ENCODE measurements around the gene TMEM131. TPM values are rescaled to one million over a fixed set of nuclear protein-coding genes. Genes with fewer than 3 reads are reported as not detected.
"Not testable (repeated sequence)": the region's sequence is repeated elsewhere in the genome, so short reads cannot be mapped to it uniquely, and the experiment has no call there.

The TMEM131 gene
- total RNA-seq, 1 donor from 2014 or later, result 31.4 TPM

DNA sequence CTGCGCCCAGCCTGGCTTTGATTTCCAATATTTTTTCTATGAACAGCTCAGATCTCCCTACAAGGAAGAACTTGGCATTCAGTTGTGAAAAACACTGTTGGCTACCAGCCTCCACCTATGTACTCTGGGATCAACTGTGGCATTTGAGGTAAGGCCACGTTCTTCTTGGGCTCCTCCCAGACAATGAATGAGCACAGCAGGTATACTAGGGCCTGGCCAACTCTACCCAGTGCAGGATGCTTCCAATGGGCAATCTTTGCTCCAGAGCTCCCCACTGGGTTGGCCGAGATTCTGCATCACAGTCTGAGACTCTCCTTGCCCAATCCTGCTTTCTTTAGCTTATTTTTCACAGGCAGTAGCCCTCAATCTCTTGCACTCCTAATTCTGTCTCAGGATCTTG, 75.9 kb downstream of the TMEM131 start:
- Mint-ChIP-seq H3K4me1 (ENCODE audit: low read depth) (no peaks in the 10 kb centered on the region), H3K9me3 (ENCODE audit: low read depth) (peaks cover 3% of the 10 kb centered on the region), H3K27ac (ENCODE audit: unreplicated experiment) (no peak overlapping the region), H3K27me3 (ENCODE audit: low read depth) (no peaks in the 10 kb centered on the region), H3K36me3 (ENCODE audit: low read depth) (no peaks in the 10 kb centered on the region), H3K4me3 (ENCODE audit: unreplicated experiment) (no peak overlapping the region)
- TF ChIP-seq CTCF (IDR thresholded peaks at IDR 0.05), result no peak
- no peak for DNase-seq (ENCODE audit: low spot score)

- H3K36me3 Mint-ChIP-seq (ENCODE audit: low read depth), result no peaks in the 10 kb centered on the region
- H3K4me3 Mint-ChIP-seq (ENCODE audit: unreplicated experiment), result no peak overlapping the region
- no peak overlapping the region for H3K27ac Mint-ChIP-seq (ENCODE audit: unreplicated experiment)
- no peak for TF ChIP-seq CTCF (IDR thresholded peaks at IDR 0.05)
- H3K9me3 Mint-ChIP-seq (ENCODE audit: low read depth), result peaks cover 3% of the 10 kb centered on the region
- no peaks in the 10 kb centered on the region for H3K4me1 Mint-ChIP-seq (ENCODE audit: low read depth)
- H3K27me3 Mint-ChIP-seq (ENCODE audit: low read depth), result no peaks in the 10 kb centered on the region
- DNase-seq (ENCODE audit: low spot score), result no peak
Measured at GRCh38 chr2:97918818-97919217, 76.9 kb downstream of the TMEM131 start.

- not testable (repeated sequence) for H3K4me1 Mint-ChIP-seq (ENCODE audit: low read depth); H3K27me3 Mint-ChIP-seq (ENCODE audit: low read depth); DNase-seq (ENCODE audit: low spot score); H3K36me3 Mint-ChIP-seq (ENCODE audit: low read depth); H3K9me3 Mint-ChIP-seq (ENCODE audit: low read depth); H3K4me3 Mint-ChIP-seq (ENCODE audit: unreplicated experiment); H3K27ac Mint-ChIP-seq (ENCODE audit: unreplicated experiment)
Measured at GRCh38 chr2:97917668-97918067, 78.1 kb downstream of the TMEM131 start.

GRCh38 chr2:97914691-97915213, 81.0 kb downstream of the TMEM131 start:
- peaks cover 4% of the 10 kb centered on the region for H3K4me1 Mint-ChIP-seq (ENCODE audit: low read depth)
- peaks cover 9% of the 10 kb centered on the region for H3K9me3 Mint-ChIP-seq (ENCODE audit: low read depth)
- TF ChIP-seq CTCF (IDR thresholded peaks at IDR 0.05), result no peak
- no peaks in the 10 kb centered on the region for H3K27me3 Mint-ChIP-seq (ENCODE audit: low read depth)
- H3K4me3 Mint-ChIP-seq (ENCODE audit: unreplicated experiment), result no peak overlapping the region
- DNase-seq (ENCODE audit: low spot score), result no peak
- H3K27ac Mint-ChIP-seq (ENCODE audit: unreplicated experiment), result no peak overlapping the region
- no peaks in the 10 kb centered on the region for H3K36me3 Mint-ChIP-seq (ENCODE audit: low read depth)

- Mint-ChIP-seq H3K27ac (ENCODE audit: unreplicated experiment) (no peak overlapping the region), H3K4me3 (ENCODE audit: unreplicated experiment) (no peak overlapping the region), H3K36me3 (ENCODE audit: low read depth) (no peaks in the 10 kb centered on the region), H3K9me3 (ENCODE audit: low read depth) (peaks cover 9% of the 10 kb centered on the region), H3K4me1 (ENCODE audit: low read depth) (peaks cover 4% of the 10 kb centered on the region), H3K27me3 (ENCODE audit: low read depth) (no peaks in the 10 kb centered on the region)
- DNase-seq (ENCODE audit: low spot score), result no peak
- no peak for TF ChIP-seq CTCF (IDR thresholded peaks at IDR 0.05)
Measured at GRCh38 chr2:97913846-97914245, 81.9 kb downstream of the TMEM131 start.

- H3K36me3 Mint-ChIP-seq (ENCODE audit: low read depth), result peaks cover 2% of the 10 kb centered on the region
- no peak overlapping the region for H3K4me3 Mint-ChIP-seq (ENCODE audit: unreplicated experiment)
- no peak for DNase-seq (ENCODE audit: low spot score)
- H3K27ac Mint-ChIP-seq (ENCODE audit: unreplicated experiment), result no peak overlapping the region
- H3K27me3 Mint-ChIP-seq (ENCODE audit: low read depth), result no peaks in the 10 kb centered on the region
- TF ChIP-seq CTCF (IDR thresholded peaks at IDR 0.05), result no peak
- peaks cover 9% of the 10 kb centered on the region for H3K9me3 Mint-ChIP-seq (ENCODE audit: low read depth)
- peaks cover 4% of the 10 kb centered on the region for H3K4me1 Mint-ChIP-seq (ENCODE audit: low read depth)
Measured at GRCh38 chr2:97911922-97912575, 83.7 kb downstream of the TMEM131 start.

Data from chondrocyte (in vitro differentiated cells).